ENCODE data around the gene NOTCH1. TPM values are rescaled to one million over a fixed set of nuclear protein-coding genes. Genes with fewer than 3 reads are reported as not detected.

NOTCH1 gene

DNA sequence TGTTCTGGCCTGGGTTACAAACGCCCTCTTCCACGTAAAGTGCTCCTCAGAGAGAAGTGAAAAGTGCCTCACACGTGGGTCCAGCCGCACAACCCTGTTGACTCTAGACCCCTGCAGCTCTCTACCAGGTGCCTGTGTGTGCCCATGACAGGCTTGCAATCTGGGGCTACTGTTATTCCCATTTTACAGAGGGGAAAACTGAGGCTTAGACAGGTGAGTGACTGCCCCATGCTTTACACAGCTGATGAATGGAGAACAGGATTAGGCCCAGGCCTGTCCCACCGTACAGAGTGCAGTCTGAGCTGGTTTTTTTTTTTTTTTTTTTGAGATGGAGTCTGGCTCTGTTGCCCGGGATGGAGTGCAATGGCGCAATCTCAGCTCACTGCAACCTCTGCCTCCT lies 100.0 kb downstream of the NOTCH1 start:
- Histone ChIP-seq H3K4me3 (ENCODE audit: low read length) (no peak overlapping the region), H3K18ac (ENCODE audit: low read length) (no peak overlapping the region)
- WGBS (ENCODE audit: extremely low coverage, insufficient coverage, low lambda C conversion rate), result no CpG with 5 or more reads among the region's 7 CpGs

More for the DNA sequence above, 100.0 kb downstream of the NOTCH1 start:
- H2BK5ac ChIP-seq (ENCODE audit: low read length), result no peak overlapping the region
- no peak overlapping the region for H3K56ac ChIP-seq (ENCODE audit: low read length)
- no peak overlapping the region for H3K27ac ChIP-seq (ENCODE audit: low read depth, low read length)
- no peak overlapping the region for H3K4ac ChIP-seq (ENCODE audit: low read depth, low read length)
- DNase-seq, result no peak
- H3K9ac ChIP-seq (ENCODE audit: low read length), result no peak overlapping the region
- no peaks in the 10 kb centered on the region for H3K27me3 ChIP-seq (ENCODE audit: insufficient read depth, low read length, poor library complexity)
- H2BK120ac ChIP-seq (ENCODE audit: low read depth, low read length), result no peak overlapping the region
- no peak overlapping the region for H4K5ac ChIP-seq (ENCODE audit: low read length)
- no peak overlapping the region for H3K4me2 ChIP-seq (ENCODE audit: low read length)
- H2AK5ac ChIP-seq (ENCODE audit: low read length), result no peak overlapping the region
- H3K79me1 ChIP-seq (ENCODE audit: low read length), result no peaks in the 10 kb centered on the region
- no peaks in the 10 kb centered on the region for H3K4me1 ChIP-seq (ENCODE audit: control insufficient read depth, low read depth, low read length)
- no peak overlapping the region for H4K8ac ChIP-seq (ENCODE audit: low read depth, low read length)
- peaks cover 18% of the 10 kb centered on the region for H3K36me3 ChIP-seq (ENCODE audit: control insufficient read depth, insufficient read depth, low read length)
- no peaks in the 10 kb centered on the region for H3K79me2 ChIP-seq (ENCODE audit: control insufficient read depth, insufficient read depth, low read length)
- H2BK15ac ChIP-seq (replicated peaks; ENCODE audit: low read depth), result no peak overlapping the region
- no peak overlapping the region for H3K23ac ChIP-seq (ENCODE audit: low read length)

Small RNA genes lying within 50 kb of the gene (small RNA-seq; reads per million reads assigned to genes)
- gene MIR4673 (ENCODE audit: insufficient read depth) (0.54 reads per million), gene MIR4674 (ENCODE audit: insufficient read depth) (not detected)

Data from mesendoderm (in vitro differentiated cells).